Heart right ventricle (tissue), 16 donors: ENCODE measurements around the gene FAM83C. TPM values are rescaled to one million over a fixed set of nuclear protein-coding genes. Genes with fewer than 3 reads are reported as not detected.

Source experiments
- ATAC-seq, 8 donors: fragments of 200-7000 bp; cut with Tn5 transposase; one replicate each; pipeline ENCODE4 v1.9.1; 2020; ENCODE audit warnings: mild to moderate bottlenecking in 8 of 8, moderate library complexity in 8 of 8, moderate number of reproducible peaks in 1 of 8
- DNase-seq, 2 donors: peaks; one replicate each; pipeline ENCODE4 v3.0.0-alpha.2; 2020
- H3K27ac ChIP-seq, 10 donors: fragments of 200-600 bp; sonication (generic) in 2 of 10; one replicate each; pipeline versions ENCODE4 v1.5.0 to v1.8.0; 2020 to 2022; ENCODE audit warnings: mild to moderate bottlenecking in 3 of 10
- H3K27me3 ChIP-seq, 7 donors: fragments of 200-600 bp; one replicate each; pipeline ENCODE4 v1.8.0; 2021 to 2022; ENCODE audit warnings: mild to moderate bottlenecking in 2 of 7
- H3K36me3 ChIP-seq, 9 donors: fragments of 200-600 bp; sonication (generic) in 1 of 9; one replicate each; pipeline versions ENCODE4 v1.5.0 to v1.8.0; 2020 to 2022; ENCODE audit warnings: mild to moderate bottlenecking in 2 of 9
- H3K4me1 ChIP-seq, 9 donors: fragments of 200-600 bp; sonication (generic) in 1 of 9; one replicate each; pipeline versions ENCODE4 v1.5.0 to v1.8.0; 2020 to 2022; ENCODE audit warnings: mild to moderate bottlenecking in 4 of 9
- H3K4me3 ChIP-seq, 10 donors: fragments of 200-600 bp; sonication (generic) in 2 of 10; one replicate each; pipeline versions ENCODE4 v1.5.0 to v1.8.0; 2020 to 2022; ENCODE audit warnings: mild to moderate bottlenecking in 7 of 10, moderate library complexity in 2 of 10
- H3K9me3 ChIP-seq, 11 donors: fragments of 200-600 bp in 10 of 11; sonication (generic) in 2 of 11; one replicate each; pipeline versions ENCODE4 v1.5.0 to v1.8.0; 2013 to 2022; ENCODE audit warnings: mild to moderate bottlenecking in 2 of 11, control low read depth in 1 of 11, moderate library complexity in 1 of 11
- WGBS, 2 donors: extraction: QIAGEN DNeasy Blood & Tissue Kit; methylation state at CpG; one replicate each; pipeline ENCODE4 v1.1.7; 2013; ENCODE audit warnings: inconsistent platforms in 1 of 2; 5-methylcytosine and 5-hydroxymethylcytosine counted together
- intact Hi-C, 10 donors: fragments of 100-400 bp; cut with DNase I; formaldehyde crosslinking; loops; one replicate each; pipeline versions ENCODE4 v1.11.1 to v1.14.2; 2022
- polyA plus RNA-seq, 2 donors: library from polyadenylated mRNA; stranded (reverse); fragments of 200-250 nt; gene quantifications; one replicate each; pipeline ENCODE4 v1.2.3, GENCODE V29; 2013
- total RNA-seq, 10 donors: library from RNA; stranded (reverse); fragmentation: NEBNext Ultra II Directional in 3 of 10; extraction: Animal tissue kit (Norgen Biotek cat#: 25700) in 3 of 10; gene quantifications; one replicate each; pipeline versions ENCODE4 v1.2.1 to v1.2.4, GENCODE V29; 2021 to 2023
- TF ChIP-seq, protein P1 (sequence below), 9 donors: fragments of 200-600 bp; sonication (generic) in 2 of 9; IDR thresholded peaks; one replicate each; pipeline versions ENCODE4 v1.5.0 to v1.8.0; 2021 to 2022; ENCODE audit warnings: antibody characterized with exemption in 9 of 9, mild to moderate bottlenecking in 5 of 9, moderate library complexity in 1 of 9
- donor health status: Arrhythmogenic right ventricular cardiomyopathy.
- donor health status: ischemic (EF 13 %, LVEDD 7.1; RV severe dilation, severe dysfunction).
- donor health status: healthy with polysubstance abuse.
- donor health status: DM: no; HTN: yes; CAD: no.
- donor health status: DM: no; HTN: no; CAD: no.
- donor health status: ischemic (EF 25% LVEDD 6.9; RV normal size, moderate dysfunction).
- donor health status: ischemic (EF 25% LVEDD 5.7; RV mildly dilated, moderate dysfunction).
- donor health status: healthy.
- donor health status: DM: yes; HTN: yes; CAD: no.
- donor health status: Ischemic cardiomyopathy.
- donor health status: ischemic (EF 35%, LVEDD 5.7; RV mildly dilated, moderate dysfunction).
- donor health status: nonischemic (EF 11% LVEDD 7.7; RV severe dilation, severe dysfunction).
- donor health status: DM: yes; HTN: yes; CAD: no.
- donor health status: PGD.
- donor health status: ischemic (EF 29% LVEDD 5.4; RV normal size, mild dysfunction).
- donor health status: nonischemic (EF 23%, LVEDD 6.1; RV moderate dilation, normal function).

The FAM83C gene
- total and polyA plus RNA-seq, 12 donors = 0.03 TPM; not detected in 11

DNA sequence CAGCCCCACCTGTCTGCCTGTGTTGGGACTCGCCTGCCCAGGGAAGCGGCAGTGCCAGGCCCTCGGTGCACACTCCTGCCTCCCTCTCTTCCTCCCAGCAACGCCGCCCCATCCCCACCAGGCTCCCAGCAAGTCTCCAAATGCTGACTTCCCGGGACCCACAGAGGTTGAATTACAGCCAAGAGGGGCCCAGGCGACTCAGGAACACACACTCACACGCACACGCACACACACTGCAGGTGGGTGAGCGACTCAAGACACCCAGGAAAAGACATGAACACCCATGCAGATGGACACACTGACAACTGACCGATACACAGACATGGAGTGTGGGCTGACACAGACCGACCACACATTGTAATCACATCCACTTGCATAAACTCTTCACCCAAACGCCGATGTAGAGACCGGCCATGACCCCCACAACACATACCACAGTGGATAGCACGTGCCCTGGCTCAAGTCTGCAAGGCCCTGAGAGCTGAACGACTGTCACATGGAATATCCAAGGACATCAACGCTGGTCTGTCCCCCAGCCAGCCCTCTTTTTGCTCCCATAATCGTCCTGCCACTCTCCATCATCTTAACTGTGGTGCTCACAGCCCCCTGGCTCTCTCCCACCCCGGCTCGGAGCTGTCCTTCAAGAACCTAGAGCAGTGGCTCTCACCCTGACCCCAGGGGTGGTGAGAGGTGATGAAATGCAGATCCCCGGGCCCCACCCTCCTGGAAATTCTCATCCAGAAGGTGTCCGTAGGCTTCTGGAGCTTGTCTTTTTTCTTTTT is 470 bp upstream of the FAM83C start:
- peaks cover 0 to 21% (median 15%) of the 10 kb centered on the region in 7 donors for H3K27me3 ChIP-seq
- 46 to 62% methylated on average over 23 of the region's 23 CpGs for WGBS, 2 donors

DNA sequence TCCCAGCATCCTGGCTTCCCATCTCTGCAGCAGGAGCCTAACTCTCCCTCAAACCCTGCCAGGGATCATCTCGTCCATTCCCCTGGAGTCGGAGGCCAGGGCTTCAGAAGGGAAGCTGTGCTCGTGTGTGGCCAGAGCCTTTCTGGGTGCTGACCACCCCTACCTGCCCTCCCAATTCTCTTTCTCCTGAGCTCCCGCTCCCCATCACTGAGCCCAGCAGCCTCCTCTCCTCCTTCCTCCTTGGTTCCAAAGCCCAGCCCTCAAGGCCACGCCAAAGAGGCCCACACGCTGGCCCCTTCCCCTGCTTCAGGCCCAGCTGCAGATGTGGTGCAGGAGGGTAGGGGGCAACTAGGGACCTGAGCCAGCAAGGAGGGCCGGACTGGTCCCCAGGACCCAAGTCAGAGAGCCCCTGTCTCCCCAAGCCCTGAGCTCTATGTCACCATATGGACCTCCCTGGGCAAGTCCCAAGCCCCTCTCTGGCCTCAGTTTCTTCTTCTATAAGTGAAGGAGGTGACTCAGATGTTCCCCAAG is 1.3 kb downstream of the FAM83C start:
- Histone ChIP-seq H3K9me3 (no peaks in the 10 kb centered on the region), H3K27ac (no peak overlapping the region), H3K36me3 (no peaks in the 10 kb centered on the region), H3K27me3 (peaks cover 0 to 21% (median 15%) of the 10 kb centered on the region in 7 donors), H3K4me3 (no peak overlapping the region), H3K4me1 (peaks cover 0 to 2% (median 0%) of the 10 kb centered on the region in 9 donors)
- ATAC-seq (no peak), DNase-seq (no peak)
- intact Hi-C loops = no loop called here
- WGBS, 2 donors = 84 to 86% methylated on average over 7 of the region's 7 CpGs
- TF ChIP-seq, protein P1, sequence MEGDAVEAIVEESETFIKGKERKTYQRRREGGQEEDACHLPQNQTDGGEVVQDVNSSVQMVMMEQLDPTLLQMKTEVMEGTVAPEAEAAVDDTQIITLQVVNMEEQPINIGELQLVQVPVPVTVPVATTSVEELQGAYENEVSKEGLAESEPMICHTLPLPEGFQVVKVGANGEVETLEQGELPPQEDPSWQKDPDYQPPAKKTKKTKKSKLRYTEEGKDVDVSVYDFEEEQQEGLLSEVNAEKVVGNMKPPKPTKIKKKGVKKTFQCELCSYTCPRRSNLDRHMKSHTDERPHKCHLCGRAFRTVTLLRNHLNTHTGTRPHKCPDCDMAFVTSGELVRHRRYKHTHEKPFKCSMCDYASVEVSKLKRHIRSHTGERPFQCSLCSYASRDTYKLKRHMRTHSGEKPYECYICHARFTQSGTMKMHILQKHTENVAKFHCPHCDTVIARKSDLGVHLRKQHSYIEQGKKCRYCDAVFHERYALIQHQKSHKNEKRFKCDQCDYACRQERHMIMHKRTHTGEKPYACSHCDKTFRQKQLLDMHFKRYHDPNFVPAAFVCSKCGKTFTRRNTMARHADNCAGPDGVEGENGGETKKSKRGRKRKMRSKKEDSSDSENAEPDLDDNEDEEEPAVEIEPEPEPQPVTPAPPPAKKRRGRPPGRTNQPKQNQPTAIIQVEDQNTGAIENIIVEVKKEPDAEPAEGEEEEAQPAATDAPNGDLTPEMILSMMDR (IDR thresholded peaks at IDR 0.05) = no peak

More for the DNA sequence above, 470 bp upstream of the FAM83C start:
- TF ChIP-seq, protein P1 (IDR thresholded peaks at IDR 0.05) = no peak
- Histone ChIP-seq H3K27ac (no peak overlapping the region), H3K9me3 (no peaks in the 10 kb centered on the region), H3K4me3 (no peak overlapping the region), H3K36me3 (no peaks in the 10 kb centered on the region), H3K4me1 (peaks cover 0 to 8% (median 0%) of the 10 kb centered on the region in 9 donors)
- intact Hi-C loops = no loop called here
- no peak for DNase-seq
- ATAC-seq = no peak

GRCh38 chr20:35290186-35290886 is 1.9 kb downstream of the FAM83C start:
- TF ChIP-seq, protein P1 (IDR thresholded peaks at IDR 0.05) = no peak
- intact Hi-C loops = no loop called here
- DNase-seq (no peak), ATAC-seq (no peak)
- Histone ChIP-seq H3K27ac (no peak overlapping the region), H3K9me3 (no peaks in the 10 kb centered on the region), H3K4me1 (peaks cover 0 to 1% (median 0%) of the 10 kb centered on the region in 9 donors), H3K4me3 (no peak overlapping the region), H3K27me3 (peaks cover 0 to 21% (median 15%) of the 10 kb centered on the region in 7 donors), H3K36me3 (no peaks in the 10 kb centered on the region)
- WGBS, 2 donors = 69 to 73% methylated on average over 7 of the region's 7 CpGs

- 79 to 83% methylated on average over 19 of the region's 19 CpGs for WGBS, 2 donors
- peaks cover 0 to 14% (median 4%) of the 10 kb centered on the region in 7 donors for H3K27me3 ChIP-seq
- no peak overlapping the region for H3K27ac ChIP-seq
- intact Hi-C loops = no loop called here
- H3K4me3 ChIP-seq = no peak overlapping the region
- H3K9me3 ChIP-seq = no peaks in the 10 kb centered on the region
- H3K4me1 ChIP-seq = peaks cover 4 to 12% (median 11%) of the 10 kb centered on the region in 9 donors
- no peak for DNase-seq
- no peak for ATAC-seq
- no peaks in the 10 kb centered on the region for H3K36me3 ChIP-seq
- TF ChIP-seq, protein P1 (IDR thresholded peaks at IDR 0.05) = no peak
These were observed 3.7 kb downstream of the FAM83C start for GRCh38 chr20:35288325-35289060.
